HG03103 (cell line): ENCODE measurements around the gene LRRC2.
"Not testable (repeated sequence)": the region's sequence is repeated elsewhere in the genome, so short reads cannot be mapped to it uniquely, and the experiment has no call there.

ENCODE experiments used
- ATAC-seq: cut with Tn5 transposase; IDR thresholded peaks from one replicate; pipeline ENCODE4 v1.9.1; 2021; ENCODE audit warnings: low read depth; ENCODE audit not compliant: unreplicated experiment

LRRC2 gene

GRCh38 chr3:46584598-46585467, 18.7 kb upstream of the LRRC2 start:
- no peak for ATAC-seq

- ATAC-seq = no peak
Measured at GRCh38 chr3:46580675-46581074, 14.6 kb upstream of the LRRC2 start.

- ATAC-seq = no peak
Measured at GRCh38 chr3:46579756-46580286, 13.7 kb upstream of the LRRC2 start.

- no peak for ATAC-seq
Measured at GRCh38 chr3:46578973-46579755, 13.1 kb upstream of the LRRC2 start.

- not testable (repeated sequence) for ATAC-seq
Measured at GRCh38 chr3:46577580-46578249, 11.6 kb upstream of the LRRC2 start.

GRCh38 chr3:46576879-46577278, 10.8 kb upstream of the LRRC2 start:
- ATAC-seq = no peak

- ATAC-seq = no peak
Measured at GRCh38 chr3:46576386-46576785, 10.3 kb upstream of the LRRC2 start.

GRCh38 chr3:46575577-46576222, 9.6 kb upstream of the LRRC2 start:
- no peak for ATAC-seq

GRCh38 chr3:46574881-46575576, 8.9 kb upstream of the LRRC2 start:
- ATAC-seq = no peak

GRCh38 chr3:46574243-46574646, 8.1 kb upstream of the LRRC2 start:
- no peak for ATAC-seq

GRCh38 chr3:46573701-46574100, 7.6 kb upstream of the LRRC2 start:
- no peak for ATAC-seq

GRCh38 chr3:46571684-46572083, 5.6 kb upstream of the LRRC2 start:
- ATAC-seq = no peak

GRCh38 chr3:46565607-46566039, 479 bp downstream of the LRRC2 start:
- no peak for ATAC-seq

- ATAC-seq = no peak
Measured at GRCh38 chr3:46565077-46565476, 1.0 kb downstream of the LRRC2 start.

- ATAC-seq = no peak
Measured at GRCh38 chr3:46564190-46565021, 1.7 kb downstream of the LRRC2 start.

- no peak for ATAC-seq
Measured at GRCh38 chr3:46561951-46562350, 4.2 kb downstream of the LRRC2 start.

GRCh38 chr3:46561511-46561910, 4.6 kb downstream of the LRRC2 start:
- no peak for ATAC-seq

- ATAC-seq = no peak
Measured at GRCh38 chr3:46559091-46559704, 6.9 kb downstream of the LRRC2 start.
